ENCODE data around the gene PSKH1.

Gene PSKH1

GRCh38 chr16:67950335-67950843 is 57.3 kb downstream of the PSKH1 start:
- TF ChIP-seq CTCF (IDR thresholded peaks at IDR 0.05; ENCODE audit: low read depth, low read length, missing control alignments), result no peak
- no peak overlapping the region for H3K4me3 ChIP-seq (replicated peaks; ENCODE audit: low read depth, low read length)
- DNase-seq (ENCODE audit: extremely low read depth, low read depth), result no peak

GRCh38 chr16:67951485-67951884 is 58.4 kb downstream of the PSKH1 start:
- no peak for DNase-seq (ENCODE audit: extremely low read depth, low read depth)
- no peak overlapping the region for H3K4me3 ChIP-seq (replicated peaks; ENCODE audit: low read depth, low read length)
- no peak for TF ChIP-seq CTCF (IDR thresholded peaks at IDR 0.05; ENCODE audit: low read depth, low read length, missing control alignments)

GRCh38 chr16:67953641-67954375 is 60.8 kb downstream of the PSKH1 start:
- TF ChIP-seq CTCF (IDR thresholded peaks at IDR 0.05; ENCODE audit: low read depth, low read length, missing control alignments), result no peak
- H3K4me3 ChIP-seq (replicated peaks; ENCODE audit: low read depth, low read length), result no peak overlapping the region
- no peak for DNase-seq (ENCODE audit: extremely low read depth, low read depth)

GRCh38 chr16:67954421-67955196 is 61.6 kb downstream of the PSKH1 start:
- TF ChIP-seq CTCF (IDR thresholded peaks at IDR 0.05; ENCODE audit: low read depth, low read length, missing control alignments), result no peak
- H3K4me3 ChIP-seq (replicated peaks; ENCODE audit: low read depth, low read length), result no peak overlapping the region
- DNase-seq (ENCODE audit: extremely low read depth, low read depth), result no peak

GRCh38 chr16:67957622-67958021 is 64.6 kb downstream of the PSKH1 start:
- TF ChIP-seq CTCF (IDR thresholded peaks at IDR 0.05; ENCODE audit: low read depth, low read length, missing control alignments), result no peak
- H3K4me3 ChIP-seq (replicated peaks; ENCODE audit: low read depth, low read length), result no peak overlapping the region
- DNase-seq (ENCODE audit: extremely low read depth, low read depth), result no peak

GRCh38 chr16:67959536-67960329 is 66.7 kb downstream of the PSKH1 start:
- no peak for TF ChIP-seq CTCF (IDR thresholded peaks at IDR 0.05; ENCODE audit: low read depth, low read length, missing control alignments)
- no peak overlapping the region for H3K4me3 ChIP-seq (replicated peaks; ENCODE audit: low read depth, low read length)
- no peak for DNase-seq (ENCODE audit: extremely low read depth, low read depth)
